ENCODE results near the gene ADAMTS3.

Gene ADAMTS3

DNA sequence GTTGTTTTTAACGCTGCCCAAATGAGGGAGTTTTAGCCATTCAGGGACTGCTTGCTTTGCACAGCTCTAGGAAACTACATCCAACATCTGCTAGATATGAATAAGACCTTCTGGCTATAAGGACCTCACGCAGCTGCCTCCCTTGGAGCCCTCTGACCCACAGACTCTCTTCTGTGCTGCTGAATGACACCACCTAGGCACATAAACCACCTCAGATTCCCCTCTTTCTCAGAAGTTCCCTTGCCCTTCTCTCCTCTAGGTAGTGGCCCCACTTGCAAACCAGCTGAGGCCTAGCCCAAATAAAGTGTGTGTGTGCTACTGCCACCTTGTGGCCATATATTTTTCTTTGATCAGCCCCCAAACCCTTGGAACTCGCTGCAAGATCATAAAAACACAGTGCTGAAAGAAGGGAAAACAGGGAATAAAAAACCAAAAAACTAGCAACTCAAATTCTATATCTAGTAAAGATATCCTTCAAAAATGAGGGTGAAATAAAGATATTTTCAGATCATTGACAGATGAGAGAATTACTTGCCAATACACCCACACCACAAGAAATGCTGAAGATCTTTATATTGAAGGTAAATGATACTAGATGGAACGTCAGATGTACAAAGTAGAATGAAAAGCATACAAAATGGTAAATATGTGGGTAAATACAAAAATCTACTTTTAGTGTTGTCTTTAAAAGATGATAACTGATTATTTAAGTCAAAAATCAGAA, 265.9 kb downstream of the ADAMTS3 start:
- DNase-seq (ENCODE audit: extremely low read depth in 1 of 2, low read depth in 1 of 2): no peak

- no peak for DNase-seq (ENCODE audit: extremely low read depth in 1 of 2, low read depth in 1 of 2)
Observed at GRCh38 chr4:72301759-72302158, 267.3 kb downstream of the ADAMTS3 start.

DNA sequence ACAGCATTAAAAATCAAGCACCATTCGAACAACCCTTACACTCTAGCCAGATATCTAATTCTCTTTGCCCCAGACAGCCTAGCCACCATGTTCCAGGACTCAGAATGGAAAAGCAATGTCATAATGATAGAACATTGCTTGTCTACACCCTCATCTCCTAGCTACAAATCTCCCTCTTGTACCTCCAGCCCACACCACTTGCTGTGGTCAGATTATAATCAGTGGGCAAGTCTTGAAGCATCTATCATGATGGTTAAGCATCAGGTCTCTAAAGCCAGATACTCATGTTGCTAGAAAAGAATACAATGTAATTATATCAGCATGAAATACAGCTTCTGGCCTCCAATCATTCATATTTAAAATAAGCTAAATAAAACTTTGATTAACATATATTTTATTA, 268.9 kb downstream of the ADAMTS3 start:
- no peak for DNase-seq (ENCODE audit: extremely low read depth in 1 of 2, low read depth in 1 of 2)

- no peak for DNase-seq (ENCODE audit: extremely low read depth in 1 of 2, low read depth in 1 of 2)
Observed at GRCh38 chr4:72295966-72296557, 273.0 kb downstream of the ADAMTS3 start.

DNA sequence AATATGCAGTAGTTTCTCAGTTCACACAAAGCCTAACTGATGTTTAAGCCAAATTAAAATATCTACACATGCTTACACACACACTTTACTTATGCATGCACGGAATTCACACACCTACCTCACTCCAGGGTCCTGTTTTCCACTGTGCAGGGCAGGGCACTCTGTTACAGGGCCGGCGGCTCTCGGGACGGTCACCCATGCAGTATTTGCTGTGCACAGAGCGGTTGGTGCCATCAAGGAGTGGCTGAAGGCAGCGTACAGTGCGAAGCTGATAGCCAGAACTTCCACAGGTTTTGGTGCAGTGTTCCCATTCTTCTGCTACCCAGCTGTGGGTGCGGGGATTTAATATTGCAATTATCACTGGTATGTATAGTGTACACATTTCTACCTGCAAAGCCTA, 278.3 kb downstream of the ADAMTS3 start:
- DNase-seq (ENCODE audit: extremely low read depth in 1 of 2, low read depth in 1 of 2): no peak

DNA sequence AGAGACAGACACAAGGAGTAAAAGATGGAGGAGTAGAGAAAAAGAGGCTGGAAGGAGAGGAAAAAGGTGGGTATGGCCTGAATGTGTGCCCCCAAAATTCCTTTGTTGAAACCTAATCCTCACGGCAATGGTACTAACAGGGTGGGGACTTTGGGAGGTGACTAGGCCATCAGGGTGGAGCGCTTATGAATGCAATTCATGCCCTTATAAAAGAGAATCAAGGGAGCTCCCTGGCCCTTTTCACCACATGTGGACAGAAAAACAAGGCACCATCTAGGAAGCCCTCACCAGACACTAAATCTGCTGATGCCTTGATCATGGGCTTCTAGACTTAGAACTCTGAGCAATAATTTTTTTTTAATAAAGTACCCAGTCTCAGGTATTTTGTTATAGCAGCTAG, 282.1 kb downstream of the ADAMTS3 start:
- no peak for DNase-seq (ENCODE audit: extremely low read depth in 1 of 2, low read depth in 1 of 2)

DNA sequence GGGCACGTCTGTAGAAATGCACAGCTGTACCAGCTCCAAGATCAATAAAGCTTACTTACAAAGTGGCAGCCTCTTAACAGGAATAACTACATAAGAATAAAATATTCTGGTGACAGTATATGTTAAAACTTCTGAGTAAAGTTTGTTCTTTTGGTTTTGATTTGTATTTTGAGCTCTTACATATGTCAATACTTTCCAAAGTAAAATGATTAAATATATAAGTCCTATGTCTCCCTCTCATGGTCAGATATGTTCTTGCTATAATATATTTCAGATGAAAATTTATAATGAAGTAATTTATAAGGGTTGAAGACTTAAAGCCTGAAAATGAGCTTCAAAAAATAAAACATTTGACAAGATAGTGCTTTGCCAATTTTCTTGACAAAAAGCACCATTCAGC, 282.8 kb downstream of the ADAMTS3 start:
- DNase-seq (ENCODE audit: extremely low read depth in 1 of 2, low read depth in 1 of 2): no peak

GRCh38 chr4:72283357-72283756, 285.7 kb downstream of the ADAMTS3 start:
- no peak for DNase-seq (ENCODE audit: extremely low read depth in 1 of 2, low read depth in 1 of 2)

GRCh38 chr4:72280252-72280651, 288.8 kb downstream of the ADAMTS3 start:
- no peak for DNase-seq (ENCODE audit: extremely low read depth in 1 of 2, low read depth in 1 of 2)

- DNase-seq (ENCODE audit: extremely low read depth in 1 of 2, low read depth in 1 of 2): no peak
Observed at GRCh38 chr4:72275381-72275780, 293.6 kb downstream of the ADAMTS3 start.

GRCh38 chr4:72274251-72274650, 294.8 kb downstream of the ADAMTS3 start:
- DNase-seq (ENCODE audit: extremely low read depth in 1 of 2, low read depth in 1 of 2): no peak

DNA sequence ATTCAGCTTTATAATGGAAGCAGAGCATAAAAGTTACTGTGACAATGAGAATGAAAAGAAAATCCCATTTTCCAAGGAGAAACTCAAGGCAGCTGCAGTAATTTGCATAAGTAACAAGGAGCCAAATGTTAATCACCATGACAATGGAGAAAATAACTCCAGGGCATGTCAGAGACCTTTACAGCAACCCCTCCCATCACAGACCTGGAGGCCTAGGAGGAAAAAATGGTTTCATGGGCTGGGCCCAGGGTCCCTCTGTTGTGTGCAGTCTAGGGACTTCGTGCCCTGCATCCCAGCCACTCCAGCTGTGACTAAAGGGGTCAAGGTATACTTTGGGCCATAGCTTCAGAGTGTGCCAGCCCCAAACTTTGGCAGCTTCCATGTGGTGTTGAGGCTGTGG, 313.8 kb downstream of the ADAMTS3 start:
- no peak for DNase-seq (ENCODE audit: extremely low read depth in 1 of 2, low read depth in 1 of 2)

- no peak for DNase-seq (ENCODE audit: extremely low read depth in 1 of 2, low read depth in 1 of 2)
Observed at GRCh38 chr4:72243641-72244040, 325.4 kb downstream of the ADAMTS3 start.

DNA sequence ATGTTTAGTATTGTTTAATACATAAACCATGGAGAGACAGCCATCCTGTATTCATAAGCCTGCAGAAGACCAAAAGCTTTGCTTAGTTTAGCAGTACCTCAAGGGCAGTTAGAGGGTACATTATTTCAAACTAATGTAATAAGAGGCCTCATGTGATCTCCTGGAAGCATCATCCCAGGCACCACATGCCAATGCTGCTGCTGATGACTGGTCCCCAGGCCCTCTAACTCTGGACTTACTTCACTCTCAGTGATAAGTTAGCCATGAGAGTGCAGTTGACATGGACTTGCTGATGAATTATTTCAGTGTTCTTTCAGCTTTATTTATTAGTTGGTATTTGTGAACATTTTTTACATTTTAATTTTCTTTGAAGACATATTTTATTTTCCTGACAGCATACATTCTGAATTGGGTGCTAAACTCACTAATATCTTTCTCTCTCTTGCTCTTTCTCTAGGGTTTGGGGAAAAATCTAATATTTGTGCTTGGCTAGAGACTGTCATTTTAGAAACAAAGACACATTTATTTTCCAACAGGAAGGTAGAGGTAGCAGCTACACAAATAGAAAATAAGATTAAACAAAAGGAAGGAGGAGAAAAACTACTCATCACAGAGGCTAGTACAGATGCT, 329.4 kb downstream of the ADAMTS3 start:
- DNase-seq (ENCODE audit: extremely low read depth in 1 of 2, low read depth in 1 of 2): no peak
